AG20443 (cell line): ENCODE measurements around the gene RNF167.

Experiments used
- DNase-seq: peaks from one replicate; pipeline ENCODE4 v3.0.0; 2012; ENCODE audit warnings: low spot score, mixed read lengths

RNF167 gene

GRCh38 chr17:4938688-4939545, 1.2 kb upstream of the RNF167 start:
- DNase-seq, result no peak

GRCh38 chr17:4939546-4939795, 597 bp upstream of the RNF167 start:
- no peak for DNase-seq

DNA sequence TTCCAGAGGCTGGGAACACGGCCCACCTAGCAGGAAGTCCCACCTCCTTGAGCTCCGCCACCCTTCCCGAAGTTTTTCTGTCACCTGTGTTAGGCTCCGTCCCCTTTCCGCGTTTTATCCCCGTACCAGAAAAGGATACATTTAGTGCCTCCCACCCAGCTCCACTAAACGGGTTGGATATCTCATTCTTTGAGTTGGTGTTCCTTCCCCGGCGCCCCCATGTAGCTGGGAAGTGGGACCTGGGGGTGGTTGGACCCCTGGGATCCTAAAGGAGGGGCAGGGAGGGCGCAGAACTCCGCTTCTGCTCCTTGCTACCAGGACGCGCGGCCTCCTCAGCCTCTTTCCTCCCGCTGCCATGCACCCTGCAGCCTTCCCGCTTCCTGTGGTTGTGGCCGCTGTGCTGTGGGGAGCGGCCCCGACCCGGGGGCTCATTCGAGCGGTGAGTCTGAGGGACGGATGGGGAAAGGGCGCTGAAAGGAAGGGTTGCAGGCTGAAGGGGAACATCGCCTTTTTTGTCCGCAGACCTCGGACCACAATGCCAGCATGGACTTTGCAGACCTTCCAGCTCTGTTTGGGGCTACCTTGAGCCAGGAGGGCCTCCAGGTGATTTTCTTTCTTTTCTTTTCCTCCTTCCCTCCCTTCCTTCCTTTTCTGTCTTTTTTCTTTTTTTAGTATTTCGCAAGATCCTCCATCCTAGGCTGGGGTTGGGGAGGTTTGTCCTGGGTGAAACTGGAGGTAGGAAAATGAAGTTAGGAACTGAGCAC, 669 bp downstream of the RNF167 start:
- peak; percentile 77 for DNase-seq

DNA sequence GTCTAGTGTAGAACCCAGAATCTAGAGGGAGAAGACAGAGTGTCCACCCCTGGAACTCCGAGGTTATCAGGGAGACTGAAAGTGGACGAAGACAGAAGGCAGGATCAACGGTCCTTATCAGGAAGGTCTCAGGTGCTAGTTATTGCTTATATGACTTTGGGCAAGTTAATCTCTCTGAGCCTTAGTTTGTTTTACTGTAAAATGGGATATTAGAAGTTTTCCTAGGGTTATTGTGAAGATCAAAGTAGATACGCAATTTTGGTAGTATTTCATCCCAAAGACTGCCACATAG, 1.2 kb downstream of the RNF167 start:
- DNase-seq, result no peak

GRCh38 chr17:4942760-4943508, 2.9 kb downstream of the RNF167 start:
- DNase-seq, result no peak

GRCh38 chr17:4944163-4944553, 4.1 kb downstream of the RNF167 start:
- DNase-seq, result no peak

DNA sequence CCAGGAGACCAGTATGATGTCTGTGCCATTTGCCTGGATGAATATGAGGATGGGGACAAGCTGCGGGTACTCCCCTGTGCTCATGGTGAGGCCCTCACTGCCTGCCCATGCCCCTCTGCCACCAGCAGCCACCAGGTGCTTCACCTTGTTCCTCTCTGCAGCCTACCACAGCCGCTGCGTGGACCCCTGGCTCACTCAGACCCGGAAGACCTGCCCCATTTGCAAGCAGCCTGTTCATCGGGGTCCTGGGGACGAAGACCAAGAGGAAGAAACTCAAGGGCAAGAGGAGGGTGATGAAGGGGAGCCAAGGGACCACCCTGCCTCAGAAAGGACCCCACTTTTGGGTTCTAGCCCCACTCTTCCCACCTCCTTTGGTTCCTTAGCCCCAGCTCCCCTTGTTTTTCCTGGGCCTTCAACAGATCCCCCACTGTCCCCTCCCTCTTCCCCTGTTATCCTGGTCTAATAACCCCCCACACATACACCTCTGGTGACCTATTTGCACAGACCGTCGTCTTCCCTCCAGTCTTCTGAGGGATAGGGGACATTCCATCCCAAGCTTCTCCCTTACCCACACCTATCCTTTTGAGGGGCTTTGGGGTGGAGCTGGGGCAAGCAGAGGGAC, 4.6 kb downstream of the RNF167 start:
- no peak for DNase-seq

DNA sequence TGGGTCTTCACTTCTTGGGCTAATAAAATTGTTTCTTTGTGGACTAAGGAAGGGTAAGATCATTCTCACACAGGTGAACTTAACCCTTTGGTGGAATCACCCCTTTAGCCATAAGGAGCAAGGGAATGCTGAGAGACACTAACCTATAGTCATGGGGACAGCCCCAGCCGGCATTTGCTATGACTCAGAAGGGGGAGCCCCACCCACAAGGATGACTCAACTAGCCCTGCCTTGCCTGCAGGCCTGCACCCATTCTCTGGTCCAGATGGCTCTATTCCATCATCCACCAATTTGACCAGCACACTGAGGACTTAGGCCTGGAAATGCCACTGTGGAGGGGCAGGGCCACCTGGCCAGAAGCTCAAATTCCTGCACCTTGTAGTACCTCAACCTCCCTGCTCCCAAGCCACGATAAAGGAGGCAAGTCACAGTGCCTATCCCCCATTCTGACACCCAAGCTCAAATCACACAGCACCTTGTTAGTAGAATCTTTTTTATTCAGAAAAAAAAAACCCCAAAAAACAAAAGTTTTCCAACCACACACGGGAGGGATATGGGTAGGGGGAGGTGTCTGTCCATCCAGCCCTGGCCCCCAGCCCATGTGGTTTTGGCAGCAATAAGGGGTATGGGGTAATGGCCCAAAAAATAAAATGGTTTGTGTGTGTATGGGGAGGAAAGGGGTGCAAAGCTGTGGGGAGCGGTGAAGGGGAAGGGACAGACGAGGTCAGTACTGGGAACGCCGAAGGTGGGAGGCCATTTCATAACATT, 5.3 kb downstream of the RNF167 start:
- peak; percentile 91 for DNase-seq

DNA sequence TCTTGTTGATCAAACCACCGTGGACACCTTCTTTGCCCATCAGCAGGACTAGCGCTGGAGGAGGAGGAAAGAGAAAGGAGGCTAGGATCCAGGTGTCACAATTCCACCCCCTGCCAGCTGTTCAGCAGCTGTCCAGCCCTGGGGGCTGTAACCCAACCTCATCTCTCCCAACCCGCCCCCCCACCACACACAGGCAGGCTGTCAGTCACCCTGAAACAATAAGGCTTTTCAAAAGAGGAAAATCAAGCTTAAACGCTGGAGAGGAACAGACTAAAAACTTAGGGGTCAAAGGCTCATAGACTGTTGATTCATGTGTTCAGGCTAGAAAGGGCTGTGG, 5.8 kb downstream of the RNF167 start:
- DNase-seq, result no peak

DNA sequence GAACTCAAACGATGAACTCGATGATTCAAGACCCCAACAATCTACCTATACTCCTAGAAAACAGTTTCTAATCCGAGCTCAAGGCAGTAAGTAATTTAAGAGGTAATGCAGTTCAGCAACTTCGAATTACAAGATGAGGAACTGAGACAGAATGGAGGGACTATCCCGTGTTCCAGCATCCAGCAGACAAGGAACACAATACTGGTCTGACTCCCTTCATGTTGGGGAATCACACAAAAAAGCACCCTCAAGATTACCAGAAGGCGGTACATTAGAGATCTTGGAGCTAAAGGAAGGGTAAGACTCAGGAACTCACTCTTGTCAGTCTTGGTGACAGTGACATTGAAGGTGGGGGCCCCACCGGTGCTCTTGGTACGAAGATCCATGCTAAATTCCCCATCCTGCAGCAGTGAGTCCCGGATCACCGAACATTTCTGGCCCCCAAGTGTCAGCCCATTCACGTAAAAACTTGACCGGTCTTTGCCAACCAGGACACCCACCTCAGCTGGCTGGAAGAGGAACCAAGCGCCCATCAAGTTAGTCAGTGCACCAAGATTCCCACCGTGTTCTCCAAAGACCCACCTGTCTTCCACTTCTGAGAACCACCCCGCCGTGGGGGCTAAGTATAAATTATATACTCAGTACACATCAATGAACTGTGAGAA, 6.4 kb downstream of the RNF167 start:
- no peak for DNase-seq

- no peak for DNase-seq
Measured at GRCh38 chr17:4947010-4947410, 6.9 kb downstream of the RNF167 start.

DNA sequence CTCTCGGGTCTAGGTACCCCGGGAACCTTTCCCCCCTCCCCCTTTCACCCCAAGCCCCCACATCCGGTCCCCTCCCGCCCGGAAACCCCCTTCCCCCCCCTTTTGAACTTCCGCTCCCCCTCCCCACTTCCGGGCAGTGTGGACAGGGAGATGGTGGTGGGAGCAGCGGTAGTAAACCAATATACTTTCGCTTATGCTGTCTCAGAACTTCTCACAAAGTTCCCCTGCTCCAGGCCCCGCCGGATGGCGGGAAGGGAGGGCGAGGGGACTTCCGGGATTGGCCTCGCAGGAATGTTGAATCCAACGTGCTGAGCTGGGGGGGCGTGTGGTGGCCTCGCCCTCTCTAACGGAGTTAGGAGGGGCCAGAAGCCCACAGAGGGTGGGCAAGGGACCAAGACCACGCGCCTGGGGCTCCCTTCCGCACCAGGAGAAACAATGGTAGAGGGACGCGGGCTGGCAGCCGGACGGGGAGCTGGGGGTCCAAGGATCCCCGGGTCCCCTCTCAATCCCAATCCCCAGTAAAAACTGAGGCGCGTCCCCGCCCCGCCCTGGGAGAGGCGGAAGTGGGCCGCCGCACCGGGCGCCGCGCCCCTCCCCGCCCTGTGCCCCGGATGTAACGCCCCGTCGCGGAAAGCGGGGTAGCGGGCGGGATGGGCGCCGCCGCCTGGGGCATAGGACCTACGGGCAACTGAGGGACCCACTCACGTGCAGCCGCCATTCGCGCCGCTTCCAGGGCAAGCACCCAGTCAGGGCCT, 7.5 kb downstream of the RNF167 start:
- DNase-seq, result peak; percentile 54

- DNase-seq, result peak; percentile 93
Measured at GRCh38 chr17:4948166-4948930, 8.3 kb downstream of the RNF167 start, which contains the start of gene PFN1. TSS of gene PFN1 (minus strand) at chr17:4948530. CDS start at chr17:4948394, 136 bp downstream.

- peak; percentile 96 for DNase-seq
Measured at GRCh38 chr17:4948931-4949320, 8.9 kb downstream of the RNF167 start.

DNA sequence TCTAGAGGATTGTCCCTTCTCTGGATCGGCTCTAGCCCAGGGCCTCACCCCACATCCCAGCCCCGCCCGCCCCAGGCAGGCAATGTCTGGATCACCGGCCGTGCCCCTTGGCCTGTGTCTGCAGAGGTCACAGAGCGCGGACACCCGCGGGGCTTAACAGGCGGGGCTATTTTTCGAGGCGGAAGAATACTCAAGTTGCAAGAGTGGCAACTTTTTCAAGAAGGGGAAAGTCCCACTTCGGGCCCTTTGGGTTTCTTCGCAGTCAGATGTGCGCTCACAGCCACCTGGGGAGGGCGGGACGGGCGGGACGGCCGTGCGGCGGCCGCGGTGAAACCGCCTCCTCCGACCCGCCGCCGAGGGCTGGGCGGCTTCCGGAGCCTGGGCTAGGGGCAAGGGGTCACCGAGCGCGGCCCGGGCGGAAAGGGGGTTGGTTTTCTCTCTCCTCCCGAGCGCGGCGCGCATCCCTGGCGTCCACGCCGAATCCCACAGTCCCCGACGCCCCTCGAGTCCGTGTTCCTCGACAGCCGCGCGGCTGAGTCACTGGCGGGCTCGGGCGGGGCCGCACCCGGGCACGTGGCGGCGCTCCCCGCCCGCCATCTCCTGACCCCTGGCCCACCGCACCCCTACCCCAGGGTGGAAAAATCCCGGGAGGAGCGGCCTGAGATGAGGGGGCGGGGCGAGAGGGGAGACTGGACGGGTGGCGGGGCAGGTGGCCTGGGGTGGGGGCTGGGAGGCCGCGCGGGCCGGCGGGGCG, 9.4 kb downstream of the RNF167 start:
- DNase-seq, result peak; percentile 76

DNA sequence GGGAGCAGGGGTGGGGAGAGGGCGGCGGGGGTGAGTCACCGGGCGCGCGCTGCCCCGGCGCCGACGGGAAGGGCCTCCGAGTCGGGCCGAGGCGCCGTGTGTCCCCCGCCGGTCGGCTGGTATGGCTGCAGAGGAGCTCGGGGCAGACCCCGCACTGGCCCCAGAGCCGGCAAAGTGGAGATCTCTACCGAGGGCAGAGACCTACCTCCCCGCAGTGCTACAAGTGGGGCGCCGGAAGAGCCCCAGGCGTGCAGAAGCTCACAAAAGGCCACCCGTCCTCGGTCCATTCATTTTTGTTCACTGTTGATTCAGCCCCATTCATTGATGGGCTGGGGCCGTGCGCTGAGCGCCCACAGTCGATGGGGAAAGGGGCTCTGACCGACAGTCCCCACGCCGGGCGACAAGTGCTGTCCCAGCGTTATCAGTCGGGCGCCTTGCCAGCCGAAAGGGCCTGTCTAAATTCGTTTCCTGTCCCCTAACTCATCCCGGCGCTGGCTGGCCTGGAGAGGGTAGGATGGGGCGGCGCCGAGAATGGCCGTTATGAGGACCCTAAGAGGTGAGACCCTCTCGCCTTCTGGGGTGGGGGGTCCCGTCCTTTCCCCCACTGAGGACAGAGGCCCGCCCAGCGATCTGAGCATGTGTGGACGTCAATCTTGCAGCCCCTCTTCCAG, 10.1 kb downstream of the RNF167 start:
- DNase-seq, result no peak

DNA sequence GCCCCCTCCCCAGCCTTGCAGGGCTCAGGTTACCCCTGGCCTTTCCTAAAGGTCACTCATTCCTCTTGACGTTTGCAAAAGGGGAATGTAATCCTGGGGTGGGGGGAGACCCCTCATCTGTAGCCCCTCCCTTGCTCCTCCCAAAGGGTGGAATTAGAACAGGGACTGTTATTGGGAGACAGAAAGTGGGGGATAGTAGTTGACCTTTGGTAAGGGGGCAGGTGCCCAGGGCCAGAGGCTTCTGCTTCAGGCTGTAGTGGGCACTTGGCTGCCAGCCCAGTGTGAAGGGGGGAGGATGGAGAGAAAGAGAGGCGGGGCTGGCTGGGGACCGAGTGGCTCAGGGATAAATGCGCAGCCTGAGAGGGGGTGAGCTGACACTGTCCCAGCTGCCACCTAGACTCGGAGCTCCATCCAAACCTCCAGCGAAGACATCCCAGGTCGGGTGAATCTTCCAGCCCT, 10.7 kb downstream of the RNF167 start, which contains the start of gene ENO3:
TSS of gene ENO3 (plus strand) at position 374 of the 459 bp plus-strand sequence. CDS start 711 bp downstream, outside the sequence.
- DNase-seq, result no peak

DNA sequence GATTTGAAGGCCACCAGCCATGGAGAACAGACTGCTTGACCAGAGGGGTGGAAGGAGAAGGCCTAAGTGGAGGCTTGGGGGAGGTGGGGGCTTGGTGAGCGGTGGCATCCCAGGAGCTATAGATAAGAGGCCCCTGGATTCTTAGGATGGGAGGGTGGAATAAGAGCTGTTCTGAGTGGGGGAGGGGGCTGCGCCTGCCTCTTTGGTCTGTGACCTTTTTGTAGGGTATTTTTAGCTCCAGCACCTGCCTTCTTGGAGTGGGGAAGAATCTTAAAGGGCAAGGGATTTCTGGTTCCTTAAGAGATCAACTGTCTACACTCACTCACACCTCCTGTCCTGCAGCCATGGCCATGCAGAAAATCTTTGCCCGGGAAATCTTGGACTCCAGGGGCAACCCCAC, 11.4 kb downstream of the RNF167 start:
- no peak for DNase-seq
